SK-N-SH treated with all-trans-retinoic acid at 6 μM for 48 hours (cell line): ENCODE measurements around the gene RIMOC1.

Source experiments
- CSDC2 ChIP-seq: fragments of 250-450 bp; sonication (Bioruptor Pico); IDR thresholded peaks from 2 replicates; pipeline ENCODE4 v1.5.0; 2020; ENCODE audit warnings: mild to moderate bottlenecking, moderate library complexity
- ESRRG ChIP-seq: fragments of 250-450 bp; sonication (Bioruptor Pico); IDR thresholded peaks from 2 replicates; pipeline ENCODE4 v1.6.1; 2021; ENCODE audit warnings: mild to moderate bottlenecking
- ISL1 ChIP-seq: fragments of 250-450 bp; sonication (Bioruptor Pico); IDR thresholded peaks from 2 replicates; pipeline ENCODE4 v2.1.2; 2022; ENCODE audit warnings: mild to moderate bottlenecking, moderate library complexity
- RARB ChIP-seq: fragments of 250-450 bp; sonication (Bioruptor Pico); IDR thresholded peaks from 2 replicates; pipeline ENCODE4 v1.8.0; 2021; ENCODE audit warnings: mild to moderate bottlenecking, moderate library complexity
- TOX ChIP-seq: fragments of 250-450 bp; sonication (Bioruptor Pico); IDR thresholded peaks from 2 replicates; pipeline ENCODE4 v1.8.0; 2021; ENCODE audit warnings: mild to moderate bottlenecking, moderate library complexity, borderline replicate concordance
- ZFP3 ChIP-seq: fragments of 250-450 bp; sonication (Bioruptor Pico); IDR thresholded peaks from 2 replicates; pipeline ENCODE4 v1.5.0; 2020; ENCODE audit warnings: mild to moderate bottlenecking, moderate library complexity
- ZFP30 ChIP-seq: fragments of 450-650 bp; formaldehyde crosslinking; IDR thresholded peaks from 2 replicates; pipeline ENCODE4 v1.5.0; 2022; ENCODE audit warnings: mild to moderate bottlenecking, moderate library complexity
- TF ChIP-seq, protein P1 (sequence below): fragments of 250-450 bp; sonication (Bioruptor Pico); IDR thresholded peaks from 2 replicates; pipeline ENCODE4 v1.5.0; 2020; ENCODE audit warnings: mild to moderate bottlenecking, moderate library complexity
- TF ChIP-seq, protein P2 (sequence below): fragments of 250-450 bp; sonication (Bioruptor Pico); IDR thresholded peaks from 2 replicates; pipeline ENCODE4 v1.5.1; 2021; ENCODE audit warnings: mild to moderate bottlenecking, moderate library complexity
- TF ChIP-seq, protein P3 (sequence below): fragments of 250-450 bp; sonication (Bioruptor Pico); IDR thresholded peaks from 2 replicates; pipeline ENCODE4 v1.8.0; 2020; ENCODE audit warnings: mild to moderate bottlenecking, moderate library complexity, borderline replicate concordance
- TF ChIP-seq, protein P4 (sequence below): fragments of 250-450 bp; sonication (Bioruptor Pico); IDR thresholded peaks from 2 replicates; pipeline ENCODE4 v1.5.1; 2020; ENCODE audit warnings: low read depth, mild to moderate bottlenecking, moderate library complexity

DNA sequence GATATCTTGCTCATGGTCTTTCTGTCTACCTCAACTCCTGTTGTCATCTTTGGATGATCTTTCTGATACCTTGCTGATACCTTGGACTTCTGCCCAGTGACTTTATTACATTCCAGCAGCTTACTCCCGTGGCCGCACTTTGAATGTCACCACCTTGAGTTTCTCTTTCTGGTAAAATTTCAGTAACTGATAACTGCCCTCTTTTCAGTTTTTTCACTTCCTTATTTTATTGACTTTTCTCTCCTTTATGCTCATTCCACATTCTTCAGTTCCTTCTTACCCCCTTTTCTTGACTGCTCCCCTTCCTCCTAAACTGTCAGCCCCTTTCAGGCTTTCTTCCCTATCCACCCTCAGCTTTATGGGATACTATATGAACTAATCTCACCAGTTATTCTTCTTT lies 14.0 kb downstream of the RIMOC1 start:
- TF ChIP-seq, protein P1, sequence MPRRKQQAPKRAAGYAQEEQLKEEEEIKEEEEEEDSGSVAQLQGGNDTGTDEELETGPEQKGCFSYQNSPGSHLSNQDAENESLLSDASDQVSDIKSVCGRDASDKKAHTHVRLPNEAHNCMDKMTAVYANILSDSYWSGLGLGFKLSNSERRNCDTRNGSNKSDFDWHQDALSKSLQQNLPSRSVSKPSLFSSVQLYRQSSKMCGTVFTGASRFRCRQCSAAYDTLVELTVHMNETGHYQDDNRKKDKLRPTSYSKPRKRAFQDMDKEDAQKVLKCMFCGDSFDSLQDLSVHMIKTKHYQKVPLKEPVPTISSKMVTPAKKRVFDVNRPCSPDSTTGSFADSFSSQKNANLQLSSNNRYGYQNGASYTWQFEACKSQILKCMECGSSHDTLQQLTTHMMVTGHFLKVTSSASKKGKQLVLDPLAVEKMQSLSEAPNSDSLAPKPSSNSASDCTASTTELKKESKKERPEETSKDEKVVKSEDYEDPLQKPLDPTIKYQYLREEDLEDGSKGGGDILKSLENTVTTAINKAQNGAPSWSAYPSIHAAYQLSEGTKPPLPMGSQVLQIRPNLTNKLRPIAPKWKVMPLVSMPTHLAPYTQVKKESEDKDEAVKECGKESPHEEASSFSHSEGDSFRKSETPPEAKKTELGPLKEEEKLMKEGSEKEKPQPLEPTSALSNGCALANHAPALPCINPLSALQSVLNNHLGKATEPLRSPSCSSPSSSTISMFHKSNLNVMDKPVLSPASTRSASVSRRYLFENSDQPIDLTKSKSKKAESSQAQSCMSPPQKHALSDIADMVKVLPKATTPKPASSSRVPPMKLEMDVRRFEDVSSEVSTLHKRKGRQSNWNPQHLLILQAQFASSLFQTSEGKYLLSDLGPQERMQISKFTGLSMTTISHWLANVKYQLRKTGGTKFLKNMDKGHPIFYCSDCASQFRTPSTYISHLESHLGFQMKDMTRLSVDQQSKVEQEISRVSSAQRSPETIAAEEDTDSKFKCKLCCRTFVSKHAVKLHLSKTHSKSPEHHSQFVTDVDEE (CRISPR knock-in tag) = no peak
- TF ChIP-seq ESRRG = no peak
- TF ChIP-seq, protein P2, sequence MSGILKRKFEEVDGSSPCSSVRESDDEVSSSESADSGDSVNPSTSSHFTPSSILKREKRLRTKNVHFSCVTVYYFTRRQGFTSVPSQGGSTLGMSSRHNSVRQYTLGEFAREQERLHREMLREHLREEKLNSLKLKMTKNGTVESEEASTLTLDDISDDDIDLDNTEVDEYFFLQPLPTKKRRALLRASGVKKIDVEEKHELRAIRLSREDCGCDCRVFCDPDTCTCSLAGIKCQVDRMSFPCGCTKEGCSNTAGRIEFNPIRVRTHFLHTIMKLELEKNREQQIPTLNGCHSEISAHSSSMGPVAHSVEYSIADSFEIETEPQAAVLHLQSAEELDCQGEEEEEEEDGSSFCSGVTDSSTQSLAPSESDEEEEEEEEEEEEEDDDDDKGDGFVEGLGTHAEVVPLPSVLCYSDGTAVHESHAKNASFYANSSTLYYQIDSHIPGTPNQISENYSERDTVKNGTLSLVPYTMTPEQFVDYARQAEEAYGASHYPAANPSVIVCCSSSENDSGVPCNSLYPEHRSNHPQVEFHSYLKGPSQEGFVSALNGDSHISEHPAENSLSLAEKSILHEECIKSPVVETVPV (CRISPR knock-in tag) = no peak
- TF ChIP-seq RARB (CRISPR knock-in tag) = no peak
- TF ChIP-seq TOX = no peak
- TF ChIP-seq, protein P3, sequence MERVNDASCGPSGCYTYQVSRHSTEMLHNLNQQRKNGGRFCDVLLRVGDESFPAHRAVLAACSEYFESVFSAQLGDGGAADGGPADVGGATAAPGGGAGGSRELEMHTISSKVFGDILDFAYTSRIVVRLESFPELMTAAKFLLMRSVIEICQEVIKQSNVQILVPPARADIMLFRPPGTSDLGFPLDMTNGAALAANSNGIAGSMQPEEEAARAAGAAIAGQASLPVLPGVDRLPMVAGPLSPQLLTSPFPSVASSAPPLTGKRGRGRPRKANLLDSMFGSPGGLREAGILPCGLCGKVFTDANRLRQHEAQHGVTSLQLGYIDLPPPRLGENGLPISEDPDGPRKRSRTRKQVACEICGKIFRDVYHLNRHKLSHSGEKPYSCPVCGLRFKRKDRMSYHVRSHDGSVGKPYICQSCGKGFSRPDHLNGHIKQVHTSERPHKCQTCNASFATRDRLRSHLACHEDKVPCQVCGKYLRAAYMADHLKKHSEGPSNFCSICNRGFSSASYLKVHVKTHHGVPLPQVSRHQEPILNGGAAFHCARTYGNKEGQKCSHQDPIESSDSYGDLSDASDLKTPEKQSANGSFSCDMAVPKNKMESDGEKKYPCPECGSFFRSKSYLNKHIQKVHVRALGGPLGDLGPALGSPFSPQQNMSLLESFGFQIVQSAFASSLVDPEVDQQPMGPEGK = no peak
- no peak for TF ChIP-seq ISL1
- TF ChIP-seq, protein P4, sequence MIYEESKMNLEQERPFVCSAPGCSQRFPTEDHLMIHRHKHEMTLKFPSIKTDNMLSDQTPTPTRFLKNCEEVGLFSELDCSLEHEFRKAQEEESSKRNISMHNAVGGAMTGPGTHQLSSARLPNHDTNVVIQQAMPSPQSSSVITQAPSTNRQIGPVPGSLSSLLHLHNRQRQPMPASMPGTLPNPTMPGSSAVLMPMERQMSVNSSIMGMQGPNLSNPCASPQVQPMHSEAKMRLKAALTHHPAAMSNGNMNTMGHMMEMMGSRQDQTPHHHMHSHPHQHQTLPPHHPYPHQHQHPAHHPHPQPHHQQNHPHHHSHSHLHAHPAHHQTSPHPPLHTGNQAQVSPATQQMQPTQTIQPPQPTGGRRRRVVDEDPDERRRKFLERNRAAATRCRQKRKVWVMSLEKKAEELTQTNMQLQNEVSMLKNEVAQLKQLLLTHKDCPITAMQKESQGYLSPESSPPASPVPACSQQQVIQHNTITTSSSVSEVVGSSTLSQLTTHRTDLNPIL (CRISPR knock-in tag) = no peak
- TF ChIP-seq ZFP30 (CRISPR knock-in tag) = no peak
- TF ChIP-seq CSDC2 (CRISPR knock-in tag) = no peak
- no peak for TF ChIP-seq ZFP3 (CRISPR knock-in tag)
